GM19397 (cell line): ENCODE measurements around the gene EGFLAM.
"Not testable (repeated sequence)": the region's sequence is repeated elsewhere in the genome, so short reads cannot be mapped to it uniquely, and the experiment has no call there.

ENCODE experiments used
- ATAC-seq: cut with Tn5 transposase; IDR thresholded peaks from one replicate; pipeline ENCODE4 v1.9.1; 2021; ENCODE audit warnings: mild to moderate bottlenecking, moderate library complexity; ENCODE audit not compliant: unreplicated experiment

The EGFLAM gene

GRCh38 chr5:38413696-38414095 lies 155.3 kb downstream of the EGFLAM start:
- no peak for ATAC-seq

- ATAC-seq: no peak
Observed at GRCh38 chr5:38414348-38414747, 156.0 kb downstream of the EGFLAM start.

GRCh38 chr5:38415772-38416171 lies 157.4 kb downstream of the EGFLAM start:
- ATAC-seq: not testable (repeated sequence)

- ATAC-seq: no peak
Observed at GRCh38 chr5:38417658-38418017, 159.3 kb downstream of the EGFLAM start.

- ATAC-seq: no peak
Observed at GRCh38 chr5:38420246-38420645, 161.9 kb downstream of the EGFLAM start.

- ATAC-seq: no peak
Observed at GRCh38 chr5:38420691-38421390, 162.5 kb downstream of the EGFLAM start.

- no peak for ATAC-seq
Observed at GRCh38 chr5:38422622-38423021, 164.3 kb downstream of the EGFLAM start.

- ATAC-seq: no peak
Observed at GRCh38 chr5:38423276-38424147, 165.2 kb downstream of the EGFLAM start.

- no peak for ATAC-seq
Observed at GRCh38 chr5:38424148-38425060, 166.0 kb downstream of the EGFLAM start.

- no peak for ATAC-seq
Observed at GRCh38 chr5:38426490-38426889, 168.1 kb downstream of the EGFLAM start.

- ATAC-seq: no peak
Observed at GRCh38 chr5:38426986-38427950, 168.9 kb downstream of the EGFLAM start.

GRCh38 chr5:38431242-38431853 lies 173.0 kb downstream of the EGFLAM start:
- no peak for ATAC-seq

- no peak for ATAC-seq
Observed at GRCh38 chr5:38433160-38433861, 175.0 kb downstream of the EGFLAM start.

- no peak for ATAC-seq
Observed at GRCh38 chr5:38434966-38435705, 176.8 kb downstream of the EGFLAM start.

GRCh38 chr5:38438757-38439156 lies 180.4 kb downstream of the EGFLAM start:
- no peak for ATAC-seq

GRCh38 chr5:38441453-38442246 lies 183.3 kb downstream of the EGFLAM start:
- ATAC-seq: peak; percentile 99

- no peak for ATAC-seq
Observed at GRCh38 chr5:38442247-38442573, 183.9 kb downstream of the EGFLAM start.

- ATAC-seq: no peak
Observed at GRCh38 chr5:38443390-38443789, 185.0 kb downstream of the EGFLAM start.
